MM.1S (cell line): ENCODE measurements around the gene RHOXF2B.
"Not testable (repeated sequence)": the region's sequence is repeated elsewhere in the genome, so short reads cannot be mapped to it uniquely, and the experiment has no call there.

Experiments
- DNase-seq: peaks from one replicate; pipeline ENCODE4 v3.0.0-alpha.2; 2015
- H2AFZ ChIP-seq: fragments of 300-600 bp; sonication (generic); 2 replicates; pipeline ENCODE4 v1.6.0; 2016; ENCODE audit warnings: antibody characterized with exemption, low read length
- H3F3A ChIP-seq: fragments of 300-600 bp; sonication (generic); 2 replicates; pipeline ENCODE4 v1.6.1; 2016; ENCODE audit warnings: mild to moderate bottlenecking, antibody characterized with exemption, low read length, moderate library complexity, mixed read lengths; ENCODE audit not compliant: insufficient read depth
- H3K27ac ChIP-seq: fragments of 300-600 bp; sonication (generic); 2 replicates; pipeline ENCODE4 v1.5.1; 2016; ENCODE audit warnings: mild to moderate bottlenecking, low read length
- H3K27me3 ChIP-seq: fragments of 300-600 bp; sonication (generic); replicated peaks from 2 replicates; pipeline ENCODE4 v1.6.0; 2016; ENCODE audit warnings: low read length; ENCODE audit not compliant: insufficient read depth
- H3K36me3 ChIP-seq: fragments of 300-600 bp; sonication (generic); replicated peaks from 2 replicates; pipeline ENCODE4 v1.6.1; 2016; ENCODE audit warnings: mild to moderate bottlenecking, low read length, mixed read lengths; ENCODE audit not compliant: insufficient read depth
- H3K4me1 ChIP-seq: fragments of 300-600 bp; sonication (generic); 2 replicates; pipeline ENCODE4 v1.6.1; 2016; ENCODE audit warnings: low read length, mixed read lengths
- H3K4me2 ChIP-seq: fragments of 300-600 bp; sonication (generic); 2 replicates; pipeline ENCODE4 v1.6.0; 2016; ENCODE audit warnings: low read depth, low read length
- H3K4me3 ChIP-seq: fragments of 300-600 bp; sonication (generic); 2 replicates; pipeline ENCODE4 v1.5.1; 2016; ENCODE audit warnings: low read length, mixed read lengths
- H3K79me2 ChIP-seq: fragments of 300-600 bp; sonication (generic); 2 replicates; pipeline ENCODE4 v1.6.1; 2016; ENCODE audit warnings: mixed run types, low read length, mixed read lengths
- H3K9ac ChIP-seq: fragments of 300-600 bp; sonication (generic); 2 replicates; pipeline ENCODE4 v1.6.1; 2016; ENCODE audit warnings: low read length, mixed read lengths
- H3K9me2 ChIP-seq: fragments of 300-600 bp; sonication (generic); replicated peaks from 2 replicates; pipeline ENCODE4 v1.6.1; 2016; ENCODE audit warnings: mild to moderate bottlenecking, low read length, mixed read lengths; ENCODE audit not compliant: insufficient read depth
- H3K9me3 ChIP-seq: fragments of 300-600 bp; sonication (generic); replicated peaks from 2 replicates; pipeline ENCODE4 v1.6.1; 2016; ENCODE audit warnings: mild to moderate bottlenecking, low read length, mixed read lengths; ENCODE audit not compliant: insufficient read depth
- H4K20me1 ChIP-seq: fragments of 300-600 bp; sonication (generic); 2 replicates; pipeline ENCODE4 v1.6.1; 2016; ENCODE audit warnings: mild to moderate bottlenecking, low read length, moderate library complexity, mixed read lengths; ENCODE audit not compliant: insufficient read depth
- CTCF ChIP-seq: fragments of 300-600 bp; sonication (generic); IDR thresholded peaks from 2 replicates; pipeline ENCODE4 v1.5.1; 2016; ENCODE audit warnings: antibody characterized with exemption, low read length, mixed read lengths
- EZH2 ChIP-seq: fragments of 300-600 bp; sonication (generic); optimal IDR thresholded peaks from 2 replicates; pipeline ENCODE3; 2017; ENCODE audit warnings: low read depth, mild to moderate bottlenecking, antibody characterized with exemption, low read length, mixed read lengths
- EZH2phosphoT487 ChIP-seq: fragments of 300-600 bp; sonication (generic); IDR thresholded peaks from 2 replicates; pipeline ENCODE4 v1.6.1; 2018; ENCODE audit warnings: antibody characterized with exemption, low read length

Gene RHOXF2B

GRCh38 chrX:120111611-120112010 is 34.1 kb upstream of the RHOXF2B start:
- H3K4me1 ChIP-seq: no peaks in the 10 kb centered on the region
- TF ChIP-seq EZH2phosphoT487 (no peak), EZH2 (no peak), CTCF (no peak)
- no peaks in the 10 kb centered on the region for H4K20me1 ChIP-seq
- H3K79me2 ChIP-seq: no peaks in the 10 kb centered on the region
- no peak overlapping the region for H3K4me2 ChIP-seq
- no peak overlapping the region for H3K27ac ChIP-seq
- no peaks in the 10 kb centered on the region for H3K9me2 ChIP-seq
- H3K9me3 ChIP-seq: no peaks in the 10 kb centered on the region
- H3F3A ChIP-seq: no peaks in the 10 kb centered on the region
- DNase-seq: no peak
- no peak overlapping the region for H3K4me3 ChIP-seq
- H2AFZ ChIP-seq: no peak overlapping the region
- no peaks in the 10 kb centered on the region for H3K27me3 ChIP-seq
- no peak overlapping the region for H3K9ac ChIP-seq
- H3K36me3 ChIP-seq: no peaks in the 10 kb centered on the region

GRCh38 chrX:120109378-120109777 is 31.9 kb upstream of the RHOXF2B start:
- Histone ChIP-seq H3K36me3 (no peaks in the 10 kb centered on the region), H3K4me3 (no peak overlapping the region), H3K9me3 (no peaks in the 10 kb centered on the region), H3K27me3 (no peaks in the 10 kb centered on the region), H3K4me1 (no peaks in the 10 kb centered on the region), H3K27ac (no peak overlapping the region), H4K20me1 (no peaks in the 10 kb centered on the region), H3K4me2 (no peak overlapping the region), H3K9me2 (no peaks in the 10 kb centered on the region), H3K79me2 (no peaks in the 10 kb centered on the region), H2AFZ (no peak overlapping the region), H3F3A (no peaks in the 10 kb centered on the region), H3K9ac (no peak overlapping the region)
- no peak for DNase-seq
- TF ChIP-seq EZH2 (no peak), EZH2phosphoT487 (no peak), CTCF (no peak)

- DNase-seq, H3K27ac ChIP-seq, H2AFZ ChIP-seq, H3F3A ChIP-seq, H3K9me2 ChIP-seq, H3K36me3 ChIP-seq, H3K4me3 ChIP-seq, H3K79me2 ChIP-seq, H3K27me3 ChIP-seq, H3K4me1 ChIP-seq, H3K9ac ChIP-seq, H4K20me1 ChIP-seq, H3K4me2 ChIP-seq, H3K9me3 ChIP-seq: not testable (repeated sequence)
Observed at GRCh38 chrX:120104707-120105106, 27.2 kb upstream of the RHOXF2B start.

- H3K9ac ChIP-seq, H3K9me2 ChIP-seq, H4K20me1 ChIP-seq, H3K4me1 ChIP-seq, DNase-seq, H2AFZ ChIP-seq, H3K4me3 ChIP-seq, H3K4me2 ChIP-seq, H3K27ac ChIP-seq, H3F3A ChIP-seq, H3K27me3 ChIP-seq, H3K9me3 ChIP-seq, H3K79me2 ChIP-seq, H3K36me3 ChIP-seq: not testable (repeated sequence)
Observed at GRCh38 chrX:120101057-120101456, 23.6 kb upstream of the RHOXF2B start.
